GM12874 (cell line): ENCODE results near the gene HOTAIR.

ENCODE experiments used
- CTCF ChIP-seq: IDR thresholded peaks from 2 replicates; pipeline ENCODE4 v1.5.1; 2011; ENCODE audit warnings: low read depth, mild to moderate bottlenecking, control low read depth, low read length, moderate library complexity; ENCODE audit not compliant: insufficient read depth

Gene HOTAIR

GRCh38 chr12:54000116-54001114 is 25.7 kb upstream of the HOTAIR start, which contains the start of gene HOXC9:
HOXC9 (plus strand) TSS chr12:54000161; CDS start chr12:54000189, 28 bp downstream.
- TF ChIP-seq CTCF: no peak

- TF ChIP-seq CTCF: no peak
Observed at GRCh38 chr12:53999559-54000115, 24.9 kb upstream of the HOTAIR start.

- no peak for TF ChIP-seq CTCF
Observed at GRCh38 chr12:53998900-53999236, 24.1 kb upstream of the HOTAIR start.

- TF ChIP-seq CTCF: no peak
Observed at GRCh38 chr12:53998110-53998899, 23.6 kb upstream of the HOTAIR start.

- no peak for TF ChIP-seq CTCF
Observed at GRCh38 chr12:53997204-53998109, 22.7 kb upstream of the HOTAIR start.

- no peak for TF ChIP-seq CTCF
Observed at GRCh38 chr12:53996240-53997203, 21.8 kb upstream of the HOTAIR start.
